ENCODE results near the gene ATP6AP1.

DNA sequence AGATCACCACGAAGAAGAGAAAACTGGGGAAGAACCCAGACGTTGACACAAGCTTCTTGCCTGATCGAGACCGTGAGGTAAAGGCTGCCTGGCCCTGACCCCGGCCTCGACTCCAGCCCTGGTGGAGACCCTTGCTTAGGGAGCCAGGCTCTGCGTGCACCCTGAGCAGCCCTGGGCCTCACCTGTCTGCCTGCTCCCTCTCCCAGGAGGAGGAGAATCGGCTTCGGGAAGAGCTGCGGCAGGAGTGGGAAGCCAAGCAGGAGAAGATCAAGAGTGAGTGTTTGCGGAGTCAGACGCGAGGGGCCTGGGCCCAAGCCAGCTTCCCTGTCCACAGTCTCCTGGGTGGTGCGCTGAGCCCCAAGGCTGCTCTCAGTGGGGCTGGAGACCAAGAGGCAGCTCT is 20.0 kb downstream of the ATP6AP1 start:
- TF ChIP-seq, protein P1, sequence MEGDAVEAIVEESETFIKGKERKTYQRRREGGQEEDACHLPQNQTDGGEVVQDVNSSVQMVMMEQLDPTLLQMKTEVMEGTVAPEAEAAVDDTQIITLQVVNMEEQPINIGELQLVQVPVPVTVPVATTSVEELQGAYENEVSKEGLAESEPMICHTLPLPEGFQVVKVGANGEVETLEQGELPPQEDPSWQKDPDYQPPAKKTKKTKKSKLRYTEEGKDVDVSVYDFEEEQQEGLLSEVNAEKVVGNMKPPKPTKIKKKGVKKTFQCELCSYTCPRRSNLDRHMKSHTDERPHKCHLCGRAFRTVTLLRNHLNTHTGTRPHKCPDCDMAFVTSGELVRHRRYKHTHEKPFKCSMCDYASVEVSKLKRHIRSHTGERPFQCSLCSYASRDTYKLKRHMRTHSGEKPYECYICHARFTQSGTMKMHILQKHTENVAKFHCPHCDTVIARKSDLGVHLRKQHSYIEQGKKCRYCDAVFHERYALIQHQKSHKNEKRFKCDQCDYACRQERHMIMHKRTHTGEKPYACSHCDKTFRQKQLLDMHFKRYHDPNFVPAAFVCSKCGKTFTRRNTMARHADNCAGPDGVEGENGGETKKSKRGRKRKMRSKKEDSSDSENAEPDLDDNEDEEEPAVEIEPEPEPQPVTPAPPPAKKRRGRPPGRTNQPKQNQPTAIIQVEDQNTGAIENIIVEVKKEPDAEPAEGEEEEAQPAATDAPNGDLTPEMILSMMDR (CRISPR knock-in tag; IDR thresholded peaks at IDR 0.05): no peak
- TF ChIP-seq TP53 (CRISPR knock-in tag; conservative IDR thresholded peaks at IDR 0.05): no peak
- no peak for TF ChIP-seq MAFG (CRISPR knock-in tag; IDR thresholded peaks at IDR 0.05)
- TF ChIP-seq, protein P2, sequence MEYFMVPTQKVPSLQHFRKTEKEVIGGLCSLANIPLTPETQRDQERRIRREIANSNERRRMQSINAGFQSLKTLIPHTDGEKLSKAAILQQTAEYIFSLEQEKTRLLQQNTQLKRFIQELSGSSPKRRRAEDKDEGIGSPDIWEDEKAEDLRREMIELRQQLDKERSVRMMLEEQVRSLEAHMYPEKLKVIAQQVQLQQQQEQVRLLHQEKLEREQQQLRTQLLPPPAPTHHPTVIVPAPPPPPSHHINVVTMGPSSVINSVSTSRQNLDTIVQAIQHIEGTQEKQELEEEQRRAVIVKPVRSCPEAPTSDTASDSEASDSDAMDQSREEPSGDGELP (IDR thresholded peaks at IDR 0.05; ENCODE audit: borderline replicate concordance, low read depth): no peak
- no peak for TF ChIP-seq HIVEP1 (CRISPR knock-in tag; IDR thresholded peaks at IDR 0.05)
- TF ChIP-seq RXRA (CRISPR knock-in tag; IDR thresholded peaks at IDR 0.05): no peak
- TF ChIP-seq PCBP2 (optimal IDR thresholded peaks at IDR 0.05; ENCODE audit: low read depth, low read length, poor library complexity, severe bottlenecking): no peak
- TF ChIP-seq, protein P3, sequence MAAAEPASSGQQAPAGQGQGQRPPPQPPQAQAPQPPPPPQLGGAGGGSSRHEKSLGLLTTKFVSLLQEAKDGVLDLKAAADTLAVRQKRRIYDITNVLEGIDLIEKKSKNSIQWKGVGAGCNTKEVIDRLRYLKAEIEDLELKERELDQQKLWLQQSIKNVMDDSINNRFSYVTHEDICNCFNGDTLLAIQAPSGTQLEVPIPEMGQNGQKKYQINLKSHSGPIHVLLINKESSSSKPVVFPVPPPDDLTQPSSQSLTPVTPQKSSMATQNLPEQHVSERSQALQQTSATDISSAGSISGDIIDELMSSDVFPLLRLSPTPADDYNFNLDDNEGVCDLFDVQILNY (CRISPR knock-in tag; conservative IDR thresholded peaks at IDR 0.05): no peak
- TF ChIP-seq, protein P4, sequence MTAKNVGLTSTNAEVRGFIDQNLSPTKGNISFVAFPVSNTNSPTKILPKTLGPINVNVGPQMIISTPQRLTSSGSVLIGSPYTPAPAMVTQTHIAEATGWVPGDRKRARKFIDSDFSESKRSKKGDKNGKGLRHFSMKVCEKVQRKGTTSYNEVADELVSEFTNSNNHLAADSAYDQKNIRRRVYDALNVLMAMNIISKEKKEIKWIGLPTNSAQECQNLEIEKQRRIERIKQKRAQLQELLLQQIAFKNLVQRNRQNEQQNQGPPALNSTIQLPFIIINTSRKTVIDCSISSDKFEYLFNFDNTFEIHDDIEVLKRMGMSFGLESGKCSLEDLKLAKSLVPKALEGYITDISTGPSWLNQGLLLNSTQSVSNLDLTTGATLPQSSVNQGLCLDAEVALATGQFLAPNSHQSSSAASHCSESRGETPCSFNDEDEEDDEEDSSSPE (CRISPR knock-in tag; IDR thresholded peaks at IDR 0.05): no peak
- TF ChIP-seq HDAC6 (IDR thresholded peaks at IDR 0.05; ENCODE audit: low read depth, low read length): no peak
- TF ChIP-seq NFYC (CRISPR knock-in tag; IDR thresholded peaks at IDR 0.05): no peak
- no peak for TF ChIP-seq ELF1 (CRISPR knock-in tag; IDR thresholded peaks at IDR 0.05)
- TF ChIP-seq PRPF4 (IDR thresholded peaks at IDR 0.05; ENCODE audit: low read depth, low read length, poor library complexity, severe bottlenecking): no peak
- TF ChIP-seq, protein P5, sequence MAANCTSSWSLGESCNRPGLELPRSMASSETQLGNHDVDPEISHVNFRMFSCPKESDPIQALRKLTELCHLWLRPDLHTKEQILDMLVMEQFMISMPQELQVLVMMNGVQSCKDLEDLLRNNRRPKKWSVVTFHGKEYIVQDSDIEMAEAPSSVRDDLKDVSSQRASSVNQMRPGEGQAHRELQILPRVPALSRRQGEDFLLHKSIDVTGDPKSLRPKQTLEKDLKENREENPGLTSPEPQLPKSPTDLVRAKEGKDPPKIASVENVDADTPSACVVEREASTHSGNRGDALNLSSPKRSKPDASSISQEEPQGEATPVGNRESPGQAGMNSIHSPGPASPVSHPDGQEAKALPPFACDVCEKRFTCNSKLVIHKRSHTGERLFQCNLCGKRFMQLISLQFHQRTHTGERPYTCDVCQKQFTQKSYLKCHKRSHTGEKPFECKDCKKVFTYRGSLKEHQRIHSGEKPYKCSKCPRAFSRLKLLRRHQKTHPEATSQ (CRISPR knock-in tag; IDR thresholded peaks at IDR 0.05; ENCODE audit: borderline replicate concordance): no peak
